BLaER1 treated with 17β-estradiol and CSF1 and Interleukin-3, amounts not matched to agents 10 nM and 100 nM (cell line): ENCODE results near the gene NHSL1.
A peak's percentile ranks its signal among the peaks of the same experiment; 100 is the strongest.

Experiments
- H3K27ac ChIP-seq, 11 experiments: shearing (Covaris generic); formaldehyde crosslinking; 2 replicates each; pipeline ENCODE4 v1.8.1; 2022
- H3K27me3 ChIP-seq, 11 experiments: shearing (Covaris generic); formaldehyde crosslinking; 2 replicates each; pipeline ENCODE4 v1.8.1; 2022
- H3K36me3 ChIP-seq, 11 experiments: shearing (Covaris generic); formaldehyde crosslinking; 2 replicates each; pipeline ENCODE4 v1.8.1; 2022
- H3K4me1 ChIP-seq, 10 experiments: shearing (Covaris generic); formaldehyde crosslinking; 2 replicates each; pipeline ENCODE4 v1.8.1; 2022
- H3K4me2 ChIP-seq, 11 experiments: shearing (Covaris generic); formaldehyde crosslinking; 2 replicates each; pipeline ENCODE4 v1.8.1; 2022
- H3K4me3 ChIP-seq, 10 experiments: shearing (Covaris generic); formaldehyde crosslinking; 2 replicates each; pipeline ENCODE4 v1.8.1; 2022
- H3K9ac ChIP-seq, 11 experiments: shearing (Covaris generic); formaldehyde crosslinking; 2 replicates each; pipeline ENCODE4 v1.8.1; 2022
- H3K9me3 ChIP-seq, 11 experiments: shearing (Covaris generic); formaldehyde crosslinking; replicated peaks in 1 of 11; 2 replicates each; pipeline ENCODE4 v1.8.1; 2022
- H4K20me1 ChIP-seq, 11 experiments: shearing (Covaris generic); formaldehyde crosslinking; 2 replicates each; pipeline ENCODE4 v1.8.1; 2022
- Cebpa-rat ChIP-seq, 11 experiments: shearing (Covaris generic); IDR thresholded peaks; 2 replicates each; pipeline ENCODE4 v1.8.1; 2022

The NHSL1 gene, protein sequence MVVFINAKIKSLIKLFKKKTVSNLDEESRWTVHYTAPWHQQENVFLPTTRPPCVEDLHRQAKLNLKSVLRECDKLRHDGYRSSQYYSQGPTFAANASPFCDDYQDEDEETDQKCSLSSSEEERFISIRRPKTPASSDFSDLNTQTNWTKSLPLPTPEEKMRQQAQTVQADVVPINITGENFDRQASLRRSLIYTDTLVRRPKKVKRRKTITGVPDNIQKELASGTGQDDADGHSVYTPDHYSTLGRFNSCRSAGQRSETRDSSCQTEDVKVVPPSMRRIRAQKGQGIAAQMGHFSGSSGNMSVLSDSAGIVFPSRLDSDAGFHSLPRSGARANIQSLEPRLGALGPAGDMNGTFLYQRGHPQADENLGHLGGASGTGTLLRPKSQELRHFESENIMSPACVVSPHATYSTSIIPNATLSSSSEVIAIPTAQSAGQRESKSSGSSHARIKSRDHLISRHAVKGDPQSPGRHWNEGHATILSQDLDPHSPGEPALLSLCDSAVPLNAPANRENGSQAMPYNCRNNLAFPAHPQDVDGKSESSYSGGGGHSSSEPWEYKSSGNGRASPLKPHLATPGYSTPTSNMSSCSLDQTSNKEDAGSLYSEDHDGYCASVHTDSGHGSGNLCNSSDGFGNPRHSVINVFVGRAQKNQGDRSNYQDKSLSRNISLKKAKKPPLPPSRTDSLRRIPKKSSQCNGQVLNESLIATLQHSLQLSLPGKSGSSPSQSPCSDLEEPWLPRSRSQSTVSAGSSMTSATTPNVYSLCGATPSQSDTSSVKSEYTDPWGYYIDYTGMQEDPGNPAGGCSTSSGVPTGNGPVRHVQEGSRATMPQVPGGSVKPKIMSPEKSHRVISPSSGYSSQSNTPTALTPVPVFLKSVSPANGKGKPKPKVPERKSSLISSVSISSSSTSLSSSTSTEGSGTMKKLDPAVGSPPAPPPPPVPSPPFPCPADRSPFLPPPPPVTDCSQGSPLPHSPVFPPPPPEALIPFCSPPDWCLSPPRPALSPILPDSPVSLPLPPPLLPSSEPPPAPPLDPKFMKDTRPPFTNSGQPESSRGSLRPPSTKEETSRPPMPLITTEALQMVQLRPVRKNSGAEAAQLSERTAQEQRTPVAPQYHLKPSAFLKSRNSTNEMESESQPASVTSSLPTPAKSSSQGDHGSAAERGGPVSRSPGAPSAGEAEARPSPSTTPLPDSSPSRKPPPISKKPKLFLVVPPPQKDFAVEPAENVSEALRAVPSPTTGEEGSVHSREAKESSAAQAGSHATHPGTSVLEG (N-terminal part only)

DNA sequence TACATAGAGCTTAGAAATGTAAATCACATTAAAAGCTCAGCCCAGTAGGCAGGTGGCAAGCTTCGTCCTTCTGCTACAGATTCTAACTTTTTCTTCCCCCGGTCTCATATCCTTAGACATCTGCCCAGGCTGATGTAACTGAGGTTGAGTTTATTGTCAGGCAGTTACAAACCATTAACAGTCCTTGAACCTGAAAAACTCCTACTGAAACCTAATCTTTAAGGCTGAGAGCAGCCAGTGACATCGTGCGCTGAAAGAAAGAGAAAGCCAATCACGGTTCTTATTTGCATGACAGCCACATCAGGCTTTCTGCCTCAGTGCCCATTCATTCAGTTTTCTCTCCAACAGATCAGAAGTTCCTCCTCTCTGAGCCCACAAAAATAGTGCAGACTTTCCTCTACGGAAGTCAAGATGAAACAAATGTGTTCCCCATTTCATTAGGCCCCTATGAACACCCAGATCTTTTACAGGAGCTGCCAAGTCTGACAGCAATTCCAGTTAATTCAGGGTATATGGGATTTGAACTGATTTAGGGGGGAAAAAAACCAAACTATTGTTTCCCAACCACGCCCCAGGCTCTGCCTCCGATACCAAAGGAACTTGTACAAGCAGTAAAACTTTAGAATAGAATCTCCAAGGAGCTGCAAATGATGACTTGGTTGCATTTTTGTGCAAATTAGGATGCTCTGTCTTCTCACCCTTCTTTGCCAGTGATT, at the start of gene NHSL1:
Gene NHSL1 (minus strand): TSS at position 192 of the 716 bp plus-strand sequence. CDS start 204 bp downstream, outside the sequence.
- Histone ChIP-seq H3K36me3 (peaks cover 0 to 22% (median 17%) of the 10 kb centered on the region in 11 experiments; a peak in 15 of 22 replicates), H3K27ac (peak within 1 kb of the TSS in 10 of 11 experiments; percentile 47 to 75 (median 61); a peak in 20 of 22 replicates), H3K4me2 (peak within 1 kb of the TSS; percentile 67 to 93 (median 80)), H3K4me3 (peak within 1 kb of the TSS; percentile 39 to 66 (median 55); a peak in 19 of 20 replicates), H3K9ac (peak within 1 kb of the TSS; percentile 39 to 72 (median 64); a peak in 20 of 22 replicates), H3K4me1 (peaks cover 34 to 54% (median 48%) of the 10 kb centered on the region in 10 experiments), H3K9me3 (peaks cover 0 to 14% (median 9%) of the 10 kb centered on the region in 11 experiments; a peak in 12 of 22 replicates), H3K27me3 (no peaks in the 10 kb centered on the region), H4K20me1 (no peaks in the 10 kb centered on the region)
- TF ChIP-seq Cebpa-rat (IDR thresholded peaks at IDR 0.05): no peak

DNA sequence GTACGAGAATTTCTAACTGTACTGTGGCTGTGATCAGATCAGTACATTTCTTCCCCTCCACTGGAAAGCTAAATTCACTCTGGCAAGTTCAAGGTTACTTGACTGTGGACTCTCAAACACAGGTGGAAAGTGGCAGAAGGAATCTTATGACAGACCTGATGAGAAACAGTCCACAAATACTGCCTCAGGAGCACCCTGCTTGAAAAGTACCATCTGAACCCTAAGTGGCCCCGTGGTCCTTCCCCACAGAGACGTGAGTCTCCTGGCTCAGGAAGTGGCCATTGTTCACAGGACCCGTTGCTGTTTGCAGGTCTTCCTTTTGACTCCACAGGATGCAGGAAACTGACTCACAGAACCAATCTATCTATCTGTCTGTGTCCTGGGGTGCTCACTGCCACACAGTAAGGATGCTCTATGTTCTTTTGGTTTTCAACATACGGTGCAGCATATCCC, 47.5 kb upstream of the NHSL1 start:
- Histone ChIP-seq H3K27me3 (no peaks in the 10 kb centered on the region), H3K4me1 (peaks cover 5 to 11% (median 9%) of the 10 kb centered on the region in 10 experiments; a peak in 16 of 20 replicates), H3K36me3 (no peaks in the 10 kb centered on the region), H3K27ac (no peak overlapping the region), H3K9me3 (no peaks in the 10 kb centered on the region), H4K20me1 (no peaks in the 10 kb centered on the region), H3K9ac (no peak overlapping the region), H3K4me3 (no peak overlapping the region), H3K4me2 (peak overlapping the region in 7 of 11 experiments; percentile 12 to 47 (median 38); a peak in 12 of 22 replicates)
- TF ChIP-seq Cebpa-rat (IDR thresholded peaks at IDR 0.05): no peak

DNA sequence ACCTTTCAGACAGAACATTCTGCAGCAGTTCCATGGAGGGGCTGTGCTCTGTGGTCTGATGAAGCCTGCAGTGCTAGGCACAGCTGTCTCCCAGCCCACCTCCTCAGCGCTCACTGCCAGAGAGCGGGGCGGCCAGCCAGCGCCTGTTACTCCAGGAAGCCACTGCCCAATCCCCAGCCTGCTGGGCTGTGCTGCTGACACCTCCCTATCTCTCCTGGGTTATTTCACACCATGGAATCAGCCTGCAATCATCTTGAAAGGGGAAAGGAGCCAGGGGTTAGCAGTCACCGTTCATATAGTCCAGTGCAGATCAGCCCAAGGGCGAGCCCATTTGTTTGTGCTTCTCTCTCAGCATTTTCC, 46.3 kb upstream of the NHSL1 start:
- Histone ChIP-seq H3K4me2 (no peak overlapping the region), H3K9ac (no peak overlapping the region), H3K9me3 (no peaks in the 10 kb centered on the region), H3K4me1 (peaks cover 5 to 11% (median 7%) of the 10 kb centered on the region in 10 experiments; a peak in 16 of 20 replicates), H3K27ac (no peak overlapping the region), H3K4me3 (no peak overlapping the region), H4K20me1 (no peaks in the 10 kb centered on the region), H3K36me3 (no peaks in the 10 kb centered on the region), H3K27me3 (no peaks in the 10 kb centered on the region)
- TF ChIP-seq Cebpa-rat (IDR thresholded peaks at IDR 0.05): no peak

GRCh38 chr6:138544501-138544900, 45.2 kb upstream of the NHSL1 start:
- H3K4me1 ChIP-seq: peaks cover 7 to 11% (median 8%) of the 10 kb centered on the region in 10 experiments; a peak in 16 of 20 replicates
- H3K4me3 ChIP-seq: no peak overlapping the region
- no peak overlapping the region for H3K9ac ChIP-seq
- H3K27ac ChIP-seq: no peak overlapping the region
- H3K27me3 ChIP-seq: no peaks in the 10 kb centered on the region
- no peak overlapping the region for H3K4me2 ChIP-seq
- no peaks in the 10 kb centered on the region for H3K36me3 ChIP-seq
- no peak for TF ChIP-seq Cebpa-rat (IDR thresholded peaks at IDR 0.05)
- H3K9me3 ChIP-seq: no peaks in the 10 kb centered on the region
- H4K20me1 ChIP-seq: no peaks in the 10 kb centered on the region

DNA sequence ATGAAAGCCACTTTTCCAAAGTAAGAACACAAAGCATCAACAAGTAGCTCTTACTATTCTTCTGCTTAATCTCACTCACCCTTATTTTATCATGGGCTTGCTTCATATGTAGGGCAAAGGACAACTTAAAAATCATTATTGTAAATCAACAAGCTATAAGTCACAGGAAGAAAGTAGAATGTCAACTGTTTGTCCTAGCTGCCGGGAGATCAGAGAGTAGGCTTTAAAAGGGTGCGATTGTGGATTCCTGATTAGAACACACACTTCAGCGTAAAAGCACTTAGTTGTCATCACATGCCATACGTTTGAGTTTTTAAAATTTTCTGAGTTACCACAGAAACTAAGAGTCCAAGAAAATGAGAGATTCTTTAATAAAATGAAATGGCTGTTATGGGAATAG, 44.4 kb upstream of the NHSL1 start:
- Histone ChIP-seq H3K36me3 (no peaks in the 10 kb centered on the region), H3K4me1 (peaks cover 7 to 11% (median 8%) of the 10 kb centered on the region in 10 experiments; a peak in 16 of 20 replicates), H3K27me3 (no peaks in the 10 kb centered on the region), H3K4me3 (no peak overlapping the region), H3K27ac (no peak overlapping the region), H4K20me1 (no peaks in the 10 kb centered on the region), H3K4me2 (no peak overlapping the region), H3K9me3 (no peaks in the 10 kb centered on the region), H3K9ac (no peak overlapping the region)
- TF ChIP-seq Cebpa-rat (IDR thresholded peaks at IDR 0.05): no peak

DNA sequence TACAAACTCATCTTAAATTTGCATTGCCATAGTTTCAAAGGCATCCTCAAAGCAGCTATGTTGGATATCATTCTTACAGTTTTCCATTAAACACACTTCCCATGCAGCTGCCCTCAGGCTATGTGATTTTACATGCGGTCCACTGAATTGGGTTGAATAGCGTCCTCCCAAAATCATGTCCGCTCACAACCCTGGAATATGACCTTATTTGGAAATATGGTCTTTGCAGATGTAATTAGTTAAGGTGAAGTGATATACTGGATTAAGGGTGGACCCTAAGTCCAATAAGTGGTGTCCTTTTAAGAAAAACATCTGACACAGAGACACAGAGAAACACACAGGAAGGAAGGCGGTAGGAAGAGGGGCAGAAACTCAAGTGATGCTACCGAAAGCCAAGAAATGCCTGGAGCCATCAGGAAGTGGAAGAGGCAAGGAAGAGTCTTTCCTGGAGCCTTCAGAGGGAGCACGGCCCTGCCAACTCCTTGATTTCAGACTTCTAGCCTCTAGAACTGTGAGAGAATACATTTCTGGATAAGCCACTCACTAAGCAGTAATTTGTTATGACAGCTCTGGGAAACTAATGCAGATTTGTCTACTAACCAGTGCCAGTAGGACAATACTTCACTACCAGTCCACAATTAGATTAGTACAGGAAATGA, 42.7 kb upstream of the NHSL1 start:
- no peak overlapping the region for H3K9ac ChIP-seq
- H3K4me2 ChIP-seq: no peak overlapping the region
- 0 out of 22 replicates have a peak, but pooled peaks cover 0 to 3% (median 0%) of the 10 kb centered on the region in 11 experiments for H3K36me3 ChIP-seq
- H4K20me1 ChIP-seq: no peaks in the 10 kb centered on the region; a peak in 1 of 22 replicates
- no peak overlapping the region for H3K4me3 ChIP-seq
- TF ChIP-seq Cebpa-rat (IDR thresholded peaks at IDR 0.05): no peak
- peaks cover 3 to 6% (median 4%) of the 10 kb centered on the region in 10 experiments; a peak in 16 of 20 replicates for H3K4me1 ChIP-seq
- H3K27ac ChIP-seq: no peak overlapping the region
- H3K9me3 ChIP-seq: no peaks in the 10 kb centered on the region
- H3K27me3 ChIP-seq: no peaks in the 10 kb centered on the region

- Histone ChIP-seq H3K36me3 (0 out of 22 replicates have a peak, but pooled peaks cover 0 to 3% (median 0%) of the 10 kb centered on the region in 11 experiments), H3K27me3 (no peaks in the 10 kb centered on the region), H3K4me3 (no peak overlapping the region), H3K4me1 (peaks cover 0 to 11% (median 2%) of the 10 kb centered on the region in 10 experiments; a peak in 7 of 20 replicates), H4K20me1 (no peaks in the 10 kb centered on the region; a peak in 1 of 22 replicates), H3K9ac (no peak overlapping the region), H3K9me3 (no peaks in the 10 kb centered on the region), H3K4me2 (no peak overlapping the region), H3K27ac (no peak overlapping the region)
- TF ChIP-seq Cebpa-rat (IDR thresholded peaks at IDR 0.05): no peak
These were observed 41.2 kb upstream of the NHSL1 start for GRCh38 chr6:138540468-138540867.
